GM10248 (cell line): Measurements from ENCODE around the gene SFT2D3.
A peak's percentile ranks its signal among the peaks of the same experiment; 100 is the strongest.

ENCODE experiments used
- CTCF ChIA-PET: fragments of 300-600 bp; sonication (Branson Sonifier 250); formaldehyde crosslinking; extraction: SDS; loops from one replicate; lab custom pipeline; 2021; ENCODE audit warnings: antibody characterized with exemption; lab: Yijun Ruan, JAX
- POLR2A ChIA-PET: fragments of 350-650 bp; sonication (Branson Sonifier 250); formaldehyde crosslinking; extraction: SDS; loops from one replicate; lab custom pipeline; 2020; ENCODE audit warnings: antibody characterized with exemption; lab: Yijun Ruan, JAX
- DNase-seq: peaks from one replicate; pipeline ENCODE4 v3.0.0; 2012; ENCODE audit errors: extremely low spot score
- CTCF ChIP-seq: IDR thresholded peaks from 2 replicates; pipeline ENCODE4 v1.5.1; 2012; ENCODE audit warnings: mild to moderate bottlenecking, low read depth; ENCODE audit errors: extremely low read depth, missing control alignments, control extremely low read depth

The SFT2D3 gene

GRCh38 chr2:127701651-127702394 lies 526 bp downstream of the SFT2D3 start:
- POLR2A ChIA-PET = interaction anchor here (1.0 to 1.4 kb wide), 2 partner anchors 26 to 110 kb away, joined by 3 to 4 read pairs; no protein-coding TSS in a partner anchor

GRCh38 chr2:127702395-127703009 lies 1.2 kb downstream of the SFT2D3 start:
- CTCF ChIA-PET = interaction anchor here (0.8 to 1.7 kb wide), 6 partner anchors 23 to 165 kb away, joined by 3 to 5 read pairs (median 3); no protein-coding TSS in a partner anchor
- POLR2A ChIA-PET = no interaction called here

More at GRCh38 chr2:127701651-127702394, 526 bp downstream of the SFT2D3 start:
- DNase-seq = peak; percentile 79
- TF ChIP-seq CTCF = peak; percentile 22
- CTCF ChIA-PET = interaction anchor here (0.8 to 1.7 kb wide), 6 partner anchors 24 to 164 kb away, joined by 3 to 5 read pairs (median 3); no protein-coding TSS in a partner anchor

GRCh38 chr2:127703282-127703681 lies 2.0 kb downstream of the SFT2D3 start:
- ChIA-PET CTCF (interaction anchor here (1.4 to 2.2 kb wide), 3 partner anchors 11 to 112 kb away, joined by 5 to 16 read pairs (median 5); no protein-coding TSS in a partner anchor), POLR2A (no interaction called here)
- TF ChIP-seq CTCF = no peak
- no peak for DNase-seq

More at GRCh38 chr2:127702395-127703009, 1.2 kb downstream of the SFT2D3 start:
- no peak for DNase-seq
- TF ChIP-seq CTCF = no peak

- POLR2A ChIA-PET = no interaction called here
- CTCF ChIA-PET = interaction anchor here (0.9 to 2.2 kb wide), 5 partner anchors 9 to 153 kb away, joined by 3 to 16 read pairs (median 4); partner anchors contain the start of gene POLR2D
- no peak for DNase-seq
- no peak for TF ChIP-seq CTCF
Observed at GRCh38 chr2:127704641-127705390, 3.5 kb downstream of the SFT2D3 start.

- ChIA-PET CTCF (interaction anchor here (1.0 to 2.2 kb wide), 3 partner anchors 9 to 57 kb away, joined by 3 to 16 read pairs (median 3); no protein-coding TSS in a partner anchor), POLR2A (no interaction called here)
- no peak for TF ChIP-seq CTCF
- no peak for DNase-seq
Observed at GRCh38 chr2:127705391-127706065, 4.2 kb downstream of the SFT2D3 start.
